ENCODE data around the gene CARMIL1. TPM values are rescaled to one million over a fixed set of nuclear protein-coding genes. Genes with fewer than 3 reads are reported as not detected.

CARMIL1 gene
- total and polyA plus RNA-seq, 2 of the 8 experiments (the other 6 are each of a cell fraction or from before 2014, with no cell fraction given) = 20.3 to 40.4 TPM

GRCh38 chr6:25477006-25477590 is 197.9 kb downstream of the CARMIL1 start:
- H2BK120ac ChIP-seq (replicated peaks; ENCODE audit: low read depth, low read length) = no peak overlapping the region
- H3K36me3 ChIP-seq (ENCODE audit: control insufficient read depth in 2 of 4, insufficient read depth in 4 of 4, low read length in 3 of 4) = peaks cover 0 to 5% (median 3%) of the 10 kb centered on the region in 4 experiments; a peak in 2 of 8 replicates
- H3K79me1 ChIP-seq (ENCODE audit: low read depth, low read length) = no peaks in the 10 kb centered on the region
- no peak overlapping the region for H4K8ac ChIP-seq (ENCODE audit: extremely low read depth, insufficient read depth, low read length)
- DNase-seq (ENCODE audit: low read depth in 1 of 2, low spot score in 2 of 2) (no peak), FAIRE-seq (no peak)
- H3K56ac ChIP-seq (replicated peaks; ENCODE audit: insufficient read length, low read depth, low read length) = no peak overlapping the region
- H3K14ac ChIP-seq (ENCODE audit: insufficient read length) = no peak overlapping the region
- CTCF ChIA-PET (ENCODE audit: partially characterized antibody) = interaction anchor here (0.7 to 1.1 kb wide), 2 partner anchors 163 to 262 kb away, joined by 3 read pairs; no protein-coding TSS in a partner anchor
- 95% methylated on average over 4 of the region's 4 CpGs; no CpG with 5 or more reads in 1 of the 2 experiments for WGBS, 2 experiments (ENCODE audit: extremely low coverage in 1 of 2, insufficient coverage in 1 of 2, insufficient read length in 1 of 2, insufficient replicate concordance in 2 of 2, low coverage in 1 of 2, low lambda C conversion rate in 2 of 2, missing lambda C conversion rate in 1 of 2)
- H3K4ac ChIP-seq (replicated peaks; ENCODE audit: insufficient read length, low read depth, low read length) = no peak overlapping the region
- no peak overlapping the region for H2BK5ac ChIP-seq (ENCODE audit: low read depth, low read length)
- H3K23me2 ChIP-seq (ENCODE audit: low read depth, low read length) = no peaks in the 10 kb centered on the region
- no peak overlapping the region for H2BK20ac ChIP-seq (ENCODE audit: low read length)
- no peak overlapping the region for H2AFZ ChIP-seq (ENCODE audit: low read length)
- no peak overlapping the region for H3K9ac ChIP-seq (replicated peaks in 1 of 4; ENCODE audit: extremely low read depth in 1 of 4, low read depth in 3 of 4, low read length in 3 of 4)
- no peak overlapping the region for H4K5ac ChIP-seq (ENCODE audit: insufficient read length, low read depth, low read length)
- H3K79me2 ChIP-seq (ENCODE audit: control insufficient read depth in 1 of 2, insufficient read depth in 2 of 2, low read length in 2 of 2) = no peaks in the 10 kb centered on the region
- H4K20me1 ChIP-seq (replicated peaks in 1 of 2; ENCODE audit: control insufficient read depth in 1 of 2, insufficient read depth in 2 of 2, low read length in 2 of 2) = no peaks in the 10 kb centered on the region
- H4K91ac ChIP-seq (replicated peaks; ENCODE audit: insufficient read length, low read length) = no peak overlapping the region
- no peaks in the 10 kb centered on the region for H3K4me1 ChIP-seq (replicated peaks in 1 of 4; ENCODE audit: control insufficient read depth in 3 of 4, insufficient read depth in 4 of 4, low read length in 3 of 4)
- H3K4me2 ChIP-seq (ENCODE audit: insufficient read depth in 1 of 2, low read depth in 2 of 2, low read length in 2 of 2) = no peak overlapping the region
- POLR2A ChIA-PET (ENCODE audit: partially characterized antibody) = interaction anchor here (0.7 to 1.5 kb wide), 2 partner anchors 10 to 206 kb away, joined by 4 to 5 read pairs; no protein-coding TSS in a partner anchor
- no peak overlapping the region for H3K27ac ChIP-seq (ENCODE audit: low read depth, low read length)
- H3K23ac ChIP-seq (ENCODE audit: insufficient read length) = no peak overlapping the region
- no peaks in the 10 kb centered on the region for H3K27me3 ChIP-seq (replicated peaks in 1 of 4; ENCODE audit: control insufficient read depth in 3 of 4, extremely low read depth in 1 of 4, insufficient read depth in 3 of 4, low read length in 3 of 4)
- no peak overlapping the region for H3K4me3 ChIP-seq (ENCODE audit: extremely low read depth in 1 of 4, insufficient read depth in 2 of 4, low read depth in 3 of 4, low read length in 4 of 4)
- H3K18ac ChIP-seq (ENCODE audit: extremely low read depth, low read length) = no peak overlapping the region
- H2AK5ac ChIP-seq (ENCODE audit: low read depth, low read length) = no peak overlapping the region
- no peak overlapping the region for H2BK12ac ChIP-seq (ENCODE audit: low read depth, low read length)
- H2BK15ac ChIP-seq (ENCODE audit: low read length) = no peak overlapping the region
- H3K9me3 ChIP-seq (ENCODE audit: insufficient read depth in 2 of 2, low read depth in 1 of 2, low read length in 1 of 2) = no peaks in the 10 kb centered on the region
- TF ChIP-seq EZH2 (IDR thresholded peaks at IDR 0.05; ENCODE audit: low read depth, low read length, severe bottlenecking) (no peak), CBX8 (IDR thresholded peaks at IDR 0.05; ENCODE audit: borderline replicate concordance, low read depth, low read length) (no peak), NRF1 (IDR thresholded peaks at IDR 0.05; ENCODE audit: low read depth, low read length) (no peak), TCF12 (IDR thresholded peaks at IDR 0.05; ENCODE audit: low read depth, low read length) (no peak), GTF2F1 (IDR thresholded peaks at IDR 0.05; ENCODE audit: borderline replicate concordance, low read depth, low read length) (no peak), MAFK (IDR thresholded peaks at IDR 0.05; ENCODE audit: low read depth, low read length) (no peak), SP1 (IDR thresholded peaks at IDR 0.05; ENCODE audit: low read depth, low read length) (no peak), CTCF (IDR thresholded peaks at IDR 0.05; ENCODE audit: control extremely low read depth in 1 of 3, insufficient read depth in 1 of 3, low read depth in 1 of 3, low read length in 3 of 3) (no peak), RAD21 (IDR thresholded peaks at IDR 0.05 in 1 of 2, conservative IDR thresholded peaks at IDR 0.05 in 1 of 2; ENCODE audit: low read depth in 2 of 2, low read length in 2 of 2) (no peak), CBX5 (IDR thresholded peaks at IDR 0.05; ENCODE audit: low read depth, low read length) (no peak)

All from H1 (cell line).